Neural cell (in vitro differentiated cells): ENCODE measurements around the gene STYXL1. TPM values are rescaled to one million over a fixed set of nuclear protein-coding genes. Genes with fewer than 3 reads are reported as not detected.
A peak's percentile ranks its signal among the peaks of the same experiment; 100 is the strongest.
"Not testable (repeated sequence)": the region's sequence is repeated elsewhere in the genome, so short reads cannot be mapped to it uniquely, and the experiment has no call there.

Experiments
- H2AFZ ChIP-seq: fragments of 200-600, 300-800 bp; sonication (generic), shearing (Covaris generic); 2 replicates; pipeline ENCODE4 v1.6.0; 2014; ENCODE audit warnings: low read depth, mild to moderate bottlenecking, antibody characterized with exemption, low read length, moderate library complexity
- H3F3A ChIP-seq: fragments of 200-600 bp; shearing (Covaris generic); 2 replicates; pipeline ENCODE4 v1.6.1; 2016; ENCODE audit warnings: mild to moderate bottlenecking, moderate library complexity, mixed read lengths, antibody characterized with exemption, low read length; ENCODE audit not compliant: insufficient read depth, poor library complexity, severe bottlenecking
- H3K27ac ChIP-seq: fragments of 200-600, 300-800 bp; sonication (generic), shearing (Covaris generic); 2 replicates; pipeline ENCODE4 v1.5.1; 2014; ENCODE audit warnings: mild to moderate bottlenecking, low read length, moderate library complexity
- H3K27me3 ChIP-seq: fragments of 300-800, 200-600 bp; sonication (generic), shearing (Covaris generic); 2 replicates; pipeline ENCODE4 v1.6.0; 2014; ENCODE audit warnings: mild to moderate bottlenecking, low read depth, low read length, moderate library complexity; ENCODE audit not compliant: insufficient read depth
- H3K36me3 ChIP-seq: fragments of 300-800, 200-600 bp; sonication (generic), shearing (Covaris generic); 2 replicates; pipeline ENCODE4 v1.5.1; 2014; ENCODE audit warnings: mild to moderate bottlenecking, antibody characterized with exemption, low read length, moderate library complexity; ENCODE audit not compliant: insufficient read depth
- H3K4me2 ChIP-seq: fragments of 300-800, 200-600 bp; sonication (generic), shearing (Covaris generic); 2 replicates; pipeline ENCODE4 v1.6.0; 2014; ENCODE audit warnings: mild to moderate bottlenecking, low read length
- H3K4me3 ChIP-seq: fragments of 300-800, 200-600 bp; sonication (generic), shearing (Covaris generic); 2 replicates; pipeline ENCODE4 v1.5.1; 2014; ENCODE audit warnings: mild to moderate bottlenecking, low read length, moderate library complexity
- H3K79me2 ChIP-seq: fragments of 200-600 bp; shearing (Covaris generic); replicated peaks from 2 replicates; pipeline ENCODE4 v1.6.0; 2014; ENCODE audit warnings: mild to moderate bottlenecking, low read length, moderate library complexity; ENCODE audit not compliant: insufficient read depth
- H3K9ac ChIP-seq: fragments of 300-800, 200-600 bp; sonication (generic), shearing (Covaris generic); 2 replicates; pipeline ENCODE4 v1.6.1; 2016; ENCODE audit warnings: mild to moderate bottlenecking, low read length, mixed read lengths
- H3K9me2 ChIP-seq: fragments of 200-600 bp; shearing (Covaris generic); 2 replicates; pipeline ENCODE4 v1.6.1; 2016; ENCODE audit warnings: mild to moderate bottlenecking, low read length, mixed read lengths; ENCODE audit not compliant: insufficient read depth
- H3K9me3 ChIP-seq: fragments of 200-600, 300-800 bp; sonication (generic), shearing (Covaris generic); 2 replicates; pipeline ENCODE4 v1.6.1; 2016; ENCODE audit warnings: mild to moderate bottlenecking, mixed run types, low read length, moderate library complexity, mixed read lengths
- H4K20me1 ChIP-seq: fragments of 200-600 bp; shearing (Covaris generic); 2 replicates; pipeline ENCODE4 v1.6.1; 2016; ENCODE audit warnings: mild to moderate bottlenecking, mixed run types; ENCODE audit not compliant: insufficient read depth
- CTCF ChIP-seq: fragments of 450-650 bp; IDR thresholded peaks from 2 replicates; pipeline ENCODE4 v1.5.1; 2014; ENCODE audit warnings: antibody characterized with exemption, mild to moderate bottlenecking, moderate library complexity; ENCODE audit not compliant: poor library complexity, severe bottlenecking
- EP300 ChIP-seq: fragments of 450-650 bp; conservative IDR thresholded peaks from 2 replicates; pipeline ENCODE4 v1.6.1; 2014; ENCODE audit warnings: antibody characterized with exemption, mild to moderate bottlenecking, moderate library complexity; ENCODE audit not compliant: poor library complexity, severe bottlenecking
- EZH2 ChIP-seq: fragments of 200-600, 300-800 bp; shearing (Covaris generic), sonication (generic); IDR thresholded peaks from 2 replicates; pipeline ENCODE4 v1.6.1; 2014; ENCODE audit warnings: antibody characterized with exemption, low read length, borderline replicate concordance, mild to moderate bottlenecking; ENCODE audit not compliant: insufficient read depth, poor library complexity, severe bottlenecking
- MXI1 ChIP-seq: fragments of 450-650 bp; conservative IDR thresholded peaks from 2 replicates; pipeline ENCODE4 v1.6.1; 2014; ENCODE audit warnings: antibody characterized with exemption, mild to moderate bottlenecking; ENCODE audit not compliant: poor library complexity, severe bottlenecking
- POLR2AphosphoS5 ChIP-seq: IDR thresholded peaks from 2 replicates; pipeline ENCODE4 v1.6.1; 2012
- RAD21 ChIP-seq: fragments of 450-650 bp; conservative IDR thresholded peaks from 2 replicates; pipeline ENCODE4 v1.6.1; 2014; ENCODE audit warnings: antibody characterized with exemption, mild to moderate bottlenecking, moderate library complexity
- REST ChIP-seq: IDR thresholded peaks from 2 replicates; pipeline ENCODE4 v1.6.1; 2012; ENCODE audit warnings: borderline replicate concordance
- SMC3 ChIP-seq: fragments of 450-650 bp; conservative IDR thresholded peaks from 2 replicates; pipeline ENCODE4 v1.6.1; 2014; ENCODE audit warnings: antibody characterized with exemption, mild to moderate bottlenecking, moderate library complexity; ENCODE audit not compliant: poor library complexity
- TAF1 ChIP-seq: IDR thresholded peaks from 2 replicates; pipeline ENCODE4 v1.6.1; 2012; ENCODE audit warnings: low read depth
- polyA plus RNA-seq: library from polyadenylated mRNA; depleted of rRNA; stranded (reverse); fragments of >200 nt; gene quantifications from 2 replicates; pipeline ENCODE4 v1.2.3, GENCODE V29; 2014

Gene STYXL1
- polyA plus RNA-seq, 1 donor from 2014 or later = 59.9 TPM

GRCh38 chr7:76020031-76020714, 27.6 kb downstream of the STYXL1 start:
- H3K27ac ChIP-seq = no peak overlapping the region
- no peaks in the 10 kb centered on the region for H3K36me3 ChIP-seq
- no peaks in the 10 kb centered on the region for H3K79me2 ChIP-seq
- no peak overlapping the region for H3K4me3 ChIP-seq
- no peaks in the 10 kb centered on the region for H3F3A ChIP-seq
- H3K9me2 ChIP-seq = no peaks in the 10 kb centered on the region
- H2AFZ ChIP-seq = no peak overlapping the region
- H3K9me3 ChIP-seq = no peaks in the 10 kb centered on the region
- no peak overlapping the region for H3K9ac ChIP-seq
- TF ChIP-seq TAF1 (no peak), RAD21 (peak; percentile 84), REST (no peak), SMC3 (peak; percentile 84), CTCF (peak; percentile 81), POLR2AphosphoS5 (no peak), EP300 (no peak), MXI1 (no peak), EZH2 (no peak)
- no peaks in the 10 kb centered on the region for H3K27me3 ChIP-seq
- no peaks in the 10 kb centered on the region for H4K20me1 ChIP-seq
- H3K4me2 ChIP-seq = no peak overlapping the region

DNA sequence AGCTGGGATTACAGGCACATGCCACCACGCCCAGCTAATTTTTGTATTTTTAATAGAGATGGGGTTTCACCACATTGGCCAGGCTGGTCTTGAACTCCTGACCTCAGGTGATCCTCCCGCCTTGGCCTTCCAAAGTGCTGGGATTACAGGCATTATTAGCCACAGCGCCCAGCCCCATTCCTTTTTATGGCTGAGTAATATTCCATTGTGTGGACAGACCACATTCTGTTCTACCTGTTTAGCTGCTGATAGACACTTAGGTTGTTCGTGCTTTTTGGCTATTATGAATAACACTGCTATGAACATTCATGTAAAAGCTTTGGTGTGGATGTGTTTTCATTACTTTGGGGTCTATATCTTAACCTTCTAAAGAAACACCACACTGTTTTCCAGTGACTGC, 29.3 kb downstream of the STYXL1 start:
- H3K4me2 ChIP-seq, H3K9me2 ChIP-seq, H3K4me3 ChIP-seq: not testable (repeated sequence)

More for the DNA sequence above, 29.3 kb downstream of the STYXL1 start:
- H3K9ac ChIP-seq, H4K20me1 ChIP-seq, H3K27ac ChIP-seq, H3K79me2 ChIP-seq, H3K27me3 ChIP-seq, H3F3A ChIP-seq, H3K36me3 ChIP-seq, H2AFZ ChIP-seq, H3K9me3 ChIP-seq: not testable (repeated sequence)
